CD14-positive monocyte (primary cell): ENCODE data around the gene PSEN2. TPM values are rescaled to one million over a fixed set of nuclear protein-coding genes. Genes with fewer than 3 reads are reported as not detected.

ENCODE experiments used
- DNase-seq, 3 donors: peaks; one replicate each; pipeline ENCODE4 v3.0.0-alpha.2; 2011 to 2022
- H2AFZ ChIP-seq: 2 replicates; pipeline ENCODE4 v1.6.0; 2012; ENCODE audit warnings: mild to moderate bottlenecking, low read depth, low read length, inconsistent platforms; ENCODE audit not compliant: insufficient read depth, poor library complexity, severe bottlenecking
- H3K27ac ChIP-seq, 2 donors: 1 replicate in 1 of 2; 2 replicates in 1 of 2; pipeline ENCODE4 v1.5.1; 2012 to 2013; ENCODE audit warnings: low read length in 2 of 2, control low read depth in 1 of 2, inconsistent platforms in 1 of 2, low read depth in 1 of 2, mild to moderate bottlenecking in 1 of 2
- H3K27me3 ChIP-seq, 2 donors: one replicate each; pipeline versions ENCODE4 v1.6.0 to v1.6.1; 2011 to 2013; ENCODE audit warnings: low read length in 2 of 2; ENCODE audit not compliant: control insufficient read depth in 2 of 2, insufficient read depth in 2 of 2
- H3K36me3 ChIP-seq, 2 donors: replicated peaks in 1 of 2; 1 replicate in 1 of 2; 2 replicates in 1 of 2; pipeline versions ENCODE4 v1.5.1 to v1.6.1; 2012 to 2013; ENCODE audit warnings: low read length in 2 of 2, control low read depth in 1 of 2, inconsistent platforms in 1 of 2, mild to moderate bottlenecking in 1 of 2; ENCODE audit not compliant: insufficient read depth in 2 of 2, control insufficient read depth in 1 of 2
- H3K4me1 ChIP-seq, 2 donors: 1 replicate in 1 of 2; 2 replicates in 1 of 2; pipeline versions ENCODE4 v1.5.1 to v1.6.1; 2012 to 2013; ENCODE audit warnings: low read length in 2 of 2, control low read depth in 1 of 2, inconsistent platforms in 1 of 2, mild to moderate bottlenecking in 1 of 2, moderate library complexity in 1 of 2; ENCODE audit not compliant: insufficient read depth in 2 of 2, control insufficient read depth in 1 of 2
- H3K4me2 ChIP-seq: replicated peaks from 2 replicates; pipeline ENCODE3; 2012; ENCODE audit warnings: low read length, moderate library complexity, mild to moderate bottlenecking; ENCODE audit not compliant: poor library complexity, severe bottlenecking; ENCODE audit errors: extremely low read depth
- H3K4me3 ChIP-seq, 3 experiments: fragments of 200-600 bp in 1 of 3; sonication (generic) in 1 of 3; replicated peaks in 1 of 3; 1 replicate in 2 of 3; 2 replicates in 1 of 3; pipeline ENCODE4 v1.5.1; 2011 to 2013; ENCODE audit warnings: low read length in 3 of 3, mild to moderate bottlenecking in 3 of 3, control low read depth in 2 of 3, low read depth in 2 of 3, inconsistent platforms in 1 of 3, moderate library complexity in 1 of 3
- H3K79me2 ChIP-seq: 2 replicates; pipeline ENCODE4 v1.6.0; 2012; ENCODE audit warnings: mild to moderate bottlenecking, control low read depth, inconsistent platforms, low read length, moderate library complexity; ENCODE audit not compliant: insufficient read depth
- H3K9ac ChIP-seq: 2 replicates; pipeline ENCODE4 v1.6.0; 2017; ENCODE audit warnings: low read length, mild to moderate bottlenecking; ENCODE audit not compliant: insufficient read depth, poor library complexity, severe bottlenecking
- H3K9me3 ChIP-seq, 2 donors: replicated peaks in 1 of 2; 1 replicate in 1 of 2; 2 replicates in 1 of 2; pipeline versions ENCODE4 v1.5.1 to v1.6.1; 2012 to 2013; ENCODE audit warnings: low read length in 2 of 2, control low read depth in 1 of 2; ENCODE audit not compliant: control insufficient read depth in 1 of 2, insufficient read depth in 1 of 2
- H4K20me1 ChIP-seq: 2 replicates; pipeline ENCODE4 v1.6.0; 2012; ENCODE audit warnings: mild to moderate bottlenecking, low read length, control low read depth, moderate library complexity; ENCODE audit not compliant: insufficient read depth
- H3K27ac Mint-ChIP-seq, 7 donors: one replicate each; pipeline ENCODE4 v1.8.0; 2020; ENCODE audit warnings: mild to moderate bottlenecking in 7 of 7, mixed read lengths in 7 of 7, moderate library complexity in 6 of 7, inconsistent platforms in 2 of 7
- H3K27me3 Mint-ChIP-seq, 3 donors: one replicate each; pipeline ENCODE4 v1.8.0; 2021 to 2022; ENCODE audit warnings: low read depth in 3 of 3, mild to moderate bottlenecking in 3 of 3, mixed read lengths in 3 of 3, moderate library complexity in 3 of 3, inconsistent platforms in 1 of 3
- H3K36me3 Mint-ChIP-seq, 2 donors: one replicate each; pipeline ENCODE4 v1.8.0; 2020; ENCODE audit warnings: mixed read lengths in 2 of 2, inconsistent platforms in 1 of 2, mild to moderate bottlenecking in 1 of 2
- H3K4me1 Mint-ChIP-seq: one replicate; pipeline ENCODE4 v1.8.0; 2020; ENCODE audit warnings: mild to moderate bottlenecking, mixed read lengths
- H3K4me3 Mint-ChIP-seq, 2 donors: one replicate each; pipeline ENCODE4 v1.8.0; 2020; ENCODE audit warnings: mild to moderate bottlenecking in 2 of 2, mixed read lengths in 2 of 2, moderate library complexity in 1 of 2
- H3K9me3 Mint-ChIP-seq, 7 donors: one replicate each; pipeline ENCODE4 v1.8.0; 2020 to 2022; ENCODE audit warnings: mixed read lengths in 7 of 7, mild to moderate bottlenecking in 6 of 7, moderate library complexity in 6 of 7, inconsistent platforms in 2 of 7
- CTCF ChIP-seq: fragments of 200-600 bp; IDR thresholded peaks from one replicate; pipeline ENCODE4 v1.8.0; 2022; ENCODE audit warnings: antibody characterized with exemption, mild to moderate bottlenecking
- WGBS: methylation state at CpG from one replicate; pipeline ENCODE4 v1.1.5; 2013; ENCODE audit warnings: missing lambda C conversion rate; ENCODE audit not compliant: insufficient coverage; 5-methylcytosine and 5-hydroxymethylcytosine counted together
- intact Hi-C, 2 donors: fragments of 100-400 bp; cut with micrococcal nuclease; formaldehyde crosslinking; loops; one replicate each; pipeline versions ENCODE4 v1.15.0 to v1.15.1; 2023
- polyA plus RNA-seq, 3 donors: library from polyadenylated mRNA; depleted of rRNA in 1 of 3; unstranded in 2 of 3; stranded (reverse) in 1 of 3; fragments of 300-500 nt in 2 of 3; fragments of >200 nt in 1 of 3; fragmentation: Illumina TruSeq in 2 of 3; gene quantifications; 1 replicate in 2 of 3; 2 replicates in 1 of 3; pipeline ENCODE4 v1.2.3, GENCODE V29; 2012 to 2021

PSEN2 gene
- polyA plus RNA-seq, 3 donors: 8.9 to 11.8 (median 11.4) TPM

GRCh38 chr1:226891346-226891745, 20.9 kb downstream of the PSEN2 start:
- Mint-ChIP-seq H3K4me3 (no peak overlapping the region), H3K27ac (peak overlapping the region in 1 of 7 donors; percentile 17), H3K9me3 (no peaks in the 10 kb centered on the region), H3K36me3 (peaks cover 34 to 58% of the 10 kb centered on the region in 2 donors), H3K27me3 (peaks cover 0 to 4% (median 0%) of the 10 kb centered on the region in 3 donors), H3K4me1 (peaks cover 13% of the 10 kb centered on the region)
- no peaks in the 10 kb centered on the region for H3K79me2 ChIP-seq
- H3K9me3 ChIP-seq: no peaks in the 10 kb centered on the region
- intact Hi-C loops: no loop called here
- no peak for DNase-seq
- H4K20me1 ChIP-seq: no peaks in the 10 kb centered on the region
- WGBS: 74% methylated on average over 7 of the region's 11 CpGs
- peaks cover 9 to 13% of the 10 kb centered on the region in 2 donors for H3K4me1 ChIP-seq
- no peak overlapping the region for H3K4me3 ChIP-seq
- no peak for TF ChIP-seq CTCF
- H3K27me3 ChIP-seq: no peaks in the 10 kb centered on the region
- no peak overlapping the region for H3K27ac ChIP-seq
- peaks cover 2 to 14% of the 10 kb centered on the region in 2 donors for H3K36me3 ChIP-seq
- no peak overlapping the region for H3K4me2 ChIP-seq
- H2AFZ ChIP-seq: no peak overlapping the region
- H3K9ac ChIP-seq: no peak overlapping the region

- Histone ChIP-seq H3K4me2 (no peak overlapping the region), H3K27me3 (no peaks in the 10 kb centered on the region), H3K27ac (no peak overlapping the region), H3K36me3 (peaks cover 2 to 14% of the 10 kb centered on the region in 2 donors), H3K9ac (no peak overlapping the region), H4K20me1 (no peaks in the 10 kb centered on the region), H3K79me2 (no peaks in the 10 kb centered on the region), H3K9me3 (no peaks in the 10 kb centered on the region), H3K4me3 (no peak overlapping the region), H2AFZ (no peak overlapping the region), H3K4me1 (peaks cover 6 to 10% of the 10 kb centered on the region in 2 donors)
- 60% methylated on average over 16 of the region's 17 CpGs for whole genome bisulfite sequencing
- Mint-ChIP-seq H3K36me3 (peaks cover 34 to 62% of the 10 kb centered on the region in 2 donors), H3K4me3 (no peak overlapping the region), H3K9me3 (no peaks in the 10 kb centered on the region), H3K4me1 (peaks cover 10% of the 10 kb centered on the region), H3K27me3 (peaks cover 0 to 4% (median 2%) of the 10 kb centered on the region in 3 donors), H3K27ac (peak overlapping the region in 5 of 7 donors; percentile 2 to 79 (median 66))
- no peak for TF ChIP-seq CTCF
- peak in 1 of 3 donors; percentile 27 for DNase-seq
- intact Hi-C loops: no loop called here
These were observed 21.6 kb downstream of the PSEN2 start for GRCh38 chr1:226891846-226892523.
